ENCODE results near the gene ALK.

ALK gene

GRCh38 chr2:29567906-29568520, 353.4 kb downstream of the ALK start:
- no peak for DNase-seq

- no peak for DNase-seq
These were observed 357.7 kb downstream of the ALK start for GRCh38 chr2:29563697-29564096.

GRCh38 chr2:29562896-29563295, 358.5 kb downstream of the ALK start:
- no peak for DNase-seq

- DNase-seq: no peak
These were observed 359.1 kb downstream of the ALK start for GRCh38 chr2:29562319-29562718.

GRCh38 chr2:29561628-29562027, 359.8 kb downstream of the ALK start:
- DNase-seq: no peak

GRCh38 chr2:29561181-29561580, 360.2 kb downstream of the ALK start:
- DNase-seq: peak; percentile 49

- no peak for DNase-seq
These were observed 360.8 kb downstream of the ALK start for GRCh38 chr2:29560566-29560965.

GRCh38 chr2:29560030-29560429, 361.4 kb downstream of the ALK start:
- no peak for DNase-seq

GRCh38 chr2:29559578-29559977, 361.8 kb downstream of the ALK start:
- no peak for DNase-seq

GRCh38 chr2:29558097-29558496, 363.3 kb downstream of the ALK start:
- DNase-seq: no peak

- no peak for DNase-seq
These were observed 364.1 kb downstream of the ALK start for GRCh38 chr2:29557268-29557667.

- no peak for DNase-seq
These were observed 372.4 kb downstream of the ALK start for GRCh38 chr2:29549069-29549380.

- no peak for DNase-seq
These were observed 376.5 kb downstream of the ALK start for GRCh38 chr2:29544917-29545316.

GRCh38 chr2:29544031-29544430, 377.4 kb downstream of the ALK start:
- no peak for DNase-seq

GRCh38 chr2:29535188-29535587, 386.2 kb downstream of the ALK start:
- DNase-seq: no peak

GRCh38 chr2:29532436-29532835, 388.9 kb downstream of the ALK start:
- DNase-seq: peak; percentile 43

- DNase-seq: no peak
These were observed 389.8 kb downstream of the ALK start for GRCh38 chr2:29531626-29532025.

GRCh38 chr2:29530281-29530680, 391.1 kb downstream of the ALK start:
- no peak for DNase-seq

GRCh38 chr2:29528891-29529520, 392.4 kb downstream of the ALK start:
- peak; percentile 75 for DNase-seq

GRCh38 chr2:29528371-29528770, 393.0 kb downstream of the ALK start:
- no peak for DNase-seq

- no peak for DNase-seq
These were observed 393.4 kb downstream of the ALK start for GRCh38 chr2:29527947-29528346.

- no peak for DNase-seq
These were observed 394.5 kb downstream of the ALK start for GRCh38 chr2:29526587-29527586.

GRCh38 chr2:29525921-29526320, 395.5 kb downstream of the ALK start:
- no peak for DNase-seq

GRCh38 chr2:29524652-29525051, 396.7 kb downstream of the ALK start:
- no peak for DNase-seq

Measured in inflammatory macrophage treated with lipopolysaccharide for 4 hours (primary cell).